ENCODE results near the gene TMEM54.

Gene TMEM54

GRCh38 chr1:32895325-32896215 lies 5.6 kb downstream of the TMEM54 start:
- no peak for DNase-seq (ENCODE audit: low read depth, low spot score)

- DNase-seq (ENCODE audit: low read depth, low spot score): no peak
These were observed 6.5 kb downstream of the TMEM54 start for GRCh38 chr1:32894681-32895080.

- DNase-seq (ENCODE audit: low read depth, low spot score): no peak
These were observed 7.1 kb downstream of the TMEM54 start for GRCh38 chr1:32894019-32894600.

- no peak for DNase-seq (ENCODE audit: low read depth, low spot score)
These were observed 7.8 kb downstream of the TMEM54 start for GRCh38 chr1:32893198-32894018.

GRCh38 chr1:32892368-32893197 lies 8.6 kb downstream of the TMEM54 start:
- DNase-seq (ENCODE audit: low read depth, low spot score): peak; percentile 17

- no peak for DNase-seq (ENCODE audit: low read depth, low spot score)
These were observed 9.6 kb downstream of the TMEM54 start for GRCh38 chr1:32891630-32892029.

DNA sequence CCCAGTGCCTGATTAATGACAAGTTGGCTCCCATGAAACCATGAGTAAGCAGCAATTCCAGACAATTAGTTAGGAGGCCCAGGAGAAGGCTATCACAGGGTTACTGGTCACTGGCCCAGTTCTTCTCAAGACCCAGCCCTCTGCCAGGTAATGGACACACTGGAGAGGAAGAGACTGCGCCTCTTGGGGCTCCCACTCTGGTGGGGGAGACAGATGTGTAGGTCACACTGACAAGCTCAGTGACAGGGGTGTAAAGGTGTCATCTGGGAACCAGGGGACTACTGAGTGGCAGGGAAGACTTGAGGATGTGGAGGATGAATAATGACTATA lies 10.0 kb downstream of the TMEM54 start:
- DNase-seq (ENCODE audit: low read depth, low spot score): no peak

GRCh38 chr1:32890516-32891240 lies 10.5 kb downstream of the TMEM54 start:
- no peak for DNase-seq (ENCODE audit: low read depth, low spot score)

DNA sequence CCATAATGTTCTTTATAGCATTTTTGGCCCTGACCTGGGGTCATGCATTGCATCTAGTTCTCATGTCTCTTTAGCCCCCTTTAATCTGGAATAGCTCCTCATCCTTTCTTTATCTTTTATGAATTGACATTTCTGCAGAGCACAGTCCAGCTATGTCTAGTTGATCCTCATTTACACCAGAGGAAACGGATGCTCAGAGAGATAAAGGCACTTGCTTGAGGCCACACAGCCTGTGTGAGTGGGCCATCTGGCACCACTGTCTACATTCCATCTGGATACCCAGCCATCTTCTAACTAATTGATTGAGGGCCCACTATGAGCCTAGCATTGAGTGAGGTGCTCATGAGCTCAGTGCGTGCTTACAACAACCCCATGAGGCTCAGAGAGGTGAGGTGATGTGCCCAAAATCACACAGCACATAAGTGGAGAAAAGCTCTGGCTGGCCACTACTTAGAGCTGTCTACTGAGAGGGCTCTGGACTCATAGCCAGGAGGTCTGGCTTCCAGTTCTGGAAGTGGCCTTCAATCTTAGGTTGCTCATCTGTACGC lies 11.4 kb downstream of the TMEM54 start:
- DNase-seq (ENCODE audit: low read depth, low spot score): no peak

DNA sequence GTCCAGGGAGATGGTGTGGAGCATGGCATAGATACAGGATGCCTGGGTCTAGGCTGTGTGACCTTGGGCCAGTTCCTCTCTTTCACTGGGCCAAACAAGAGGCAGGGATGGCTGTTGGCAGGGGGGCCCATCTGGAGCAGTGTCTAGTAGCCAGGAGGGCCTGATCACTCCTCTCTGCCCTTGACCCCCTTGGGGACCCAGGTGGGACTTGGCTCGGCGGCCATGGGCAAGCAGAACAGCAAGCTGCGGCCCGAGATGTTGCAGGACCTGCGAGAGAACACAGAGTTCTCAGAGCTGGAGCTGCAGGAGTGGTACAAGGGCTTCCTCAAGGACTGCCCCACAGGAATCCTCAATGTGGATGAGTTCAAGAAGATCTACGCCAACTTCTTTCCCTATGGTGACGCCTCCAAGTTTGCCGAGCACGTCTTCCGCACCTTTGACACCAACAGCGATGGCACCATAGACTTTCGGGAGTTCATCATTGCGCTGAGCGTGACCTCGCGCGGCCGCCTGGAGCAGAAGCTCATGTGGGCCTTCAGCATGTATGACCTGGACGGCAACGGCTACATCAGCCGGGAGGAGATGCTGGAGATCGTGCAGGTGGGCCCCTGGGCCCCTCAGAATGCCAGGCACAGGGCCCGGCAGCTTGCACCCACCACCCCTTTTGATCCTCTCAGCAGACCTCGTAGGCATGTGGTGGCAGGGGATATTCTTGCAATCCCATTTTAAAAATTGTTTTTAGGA lies 12.3 kb downstream of the TMEM54 start:
- no peak for DNase-seq (ENCODE audit: low read depth, low spot score)

- no peak for DNase-seq (ENCODE audit: low read depth, low spot score)
These were observed 13.1 kb downstream of the TMEM54 start for GRCh38 chr1:32888134-32888533.

DNA sequence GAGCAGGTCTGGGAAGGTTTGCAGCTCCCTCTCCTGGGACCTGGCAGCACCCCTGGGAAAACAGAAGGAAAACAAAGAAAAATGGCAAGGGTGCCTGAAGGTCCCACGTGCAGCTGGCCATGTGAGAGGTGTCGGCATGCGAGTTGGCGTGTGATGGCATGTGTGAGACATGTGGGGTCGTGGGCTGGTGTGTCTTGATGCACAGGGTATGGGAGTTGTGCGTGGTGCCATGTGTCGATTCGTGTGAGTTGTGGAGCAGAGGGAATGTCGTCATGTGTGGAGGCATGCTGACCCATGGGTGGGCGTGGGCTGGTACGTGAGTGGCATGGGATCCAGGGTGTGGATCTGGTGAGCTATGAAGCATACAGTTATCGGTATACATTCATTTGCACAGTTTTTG lies 13.6 kb downstream of the TMEM54 start:
- no peak for DNase-seq (ENCODE audit: low read depth, low spot score)

DNA sequence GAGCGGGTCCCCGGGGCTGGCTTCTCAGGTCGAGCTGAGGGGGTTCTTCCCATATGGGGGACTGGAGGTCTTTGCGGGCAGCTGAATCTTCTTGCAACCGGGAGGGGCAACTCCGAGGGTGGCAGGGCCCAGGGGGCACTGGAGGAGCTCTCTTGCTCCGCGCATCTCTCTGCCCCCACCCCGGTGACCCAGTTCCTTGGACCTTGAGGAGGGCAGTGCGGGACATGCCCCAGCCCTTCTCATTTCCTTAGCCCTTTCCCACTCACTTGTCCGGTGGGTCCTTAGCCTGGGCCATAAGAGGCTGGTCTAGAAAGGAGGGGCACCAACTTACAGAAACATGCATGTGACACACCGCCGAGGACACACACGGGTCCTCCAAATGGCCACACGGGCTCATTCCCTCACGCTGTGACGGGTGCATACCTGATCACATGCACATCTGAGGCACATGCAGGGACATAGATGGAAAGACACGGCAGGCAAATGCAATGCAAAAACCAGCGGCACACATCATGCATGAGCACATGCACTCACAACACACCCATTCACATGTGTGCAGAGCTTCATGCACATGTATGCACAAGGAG lies 14.3 kb downstream of the TMEM54 start:
- no peak for DNase-seq (ENCODE audit: low read depth, low spot score)

DNA sequence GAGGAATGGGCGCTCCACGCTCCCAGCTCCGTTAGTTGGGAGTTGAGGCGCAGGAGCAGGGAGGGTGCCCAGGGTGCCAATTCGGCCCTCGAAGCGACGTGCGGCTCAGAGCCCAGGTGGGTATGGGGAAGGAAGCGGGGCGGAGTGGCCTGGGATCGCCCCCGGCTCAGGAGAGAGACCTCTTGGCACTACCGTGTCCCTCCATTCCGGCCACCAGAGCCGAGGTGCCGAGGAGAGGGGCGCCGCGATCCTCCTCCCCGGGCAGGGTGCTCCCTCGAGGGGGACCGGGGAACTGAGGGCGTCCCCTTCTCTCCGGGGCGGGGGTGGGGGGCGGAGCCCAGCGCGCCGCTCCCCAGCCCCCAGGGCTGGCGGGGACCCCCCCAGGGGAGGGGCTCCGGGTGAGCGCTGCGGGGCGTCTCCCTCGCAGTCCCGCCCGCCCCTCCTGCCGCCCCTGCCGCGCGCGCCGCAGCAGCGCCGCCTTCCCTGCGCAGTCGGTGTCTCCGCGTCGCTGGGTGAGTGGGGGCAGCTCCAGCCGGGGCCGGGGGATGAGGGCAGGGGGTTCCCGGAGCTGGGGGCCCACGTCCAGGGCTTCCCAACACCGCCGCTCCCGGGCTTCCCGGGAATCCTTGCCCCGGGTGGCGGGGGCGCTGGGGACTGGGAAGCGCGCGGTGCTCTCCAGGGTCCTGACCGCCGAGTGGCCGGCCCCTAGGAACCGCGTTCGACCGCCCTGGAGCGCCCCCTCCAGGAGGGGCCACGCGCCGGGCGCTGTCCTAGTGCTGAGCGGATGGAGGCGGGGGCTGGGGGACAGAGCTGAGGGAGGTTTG lies 15.0 kb downstream of the TMEM54 start, which contains the start of gene HPCA:
HPCA (plus strand) TSS at position 488 of the 824 bp plus-strand sequence. CDS start 2,408 bp downstream, outside the sequence.
- DNase-seq (ENCODE audit: low read depth, low spot score): no peak

DNA sequence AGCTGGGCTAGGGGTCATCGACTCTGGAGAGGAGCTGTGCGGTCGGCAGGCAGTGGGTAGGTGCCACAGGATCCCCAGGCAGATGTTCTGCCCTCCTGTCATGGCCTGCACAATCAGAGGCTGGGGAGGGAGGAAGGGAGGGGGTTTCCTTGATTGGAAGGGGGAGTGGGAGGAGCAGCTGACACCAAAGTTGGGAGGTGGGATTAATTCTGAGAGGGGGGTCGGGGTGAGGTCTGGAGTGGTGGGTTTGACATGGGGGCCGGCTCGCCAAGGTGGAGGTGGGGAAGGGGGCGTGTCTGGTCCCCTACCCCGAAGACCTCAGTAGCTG lies 15.5 kb downstream of the TMEM54 start:
- DNase-seq (ENCODE audit: low read depth, low spot score): no peak

DNA sequence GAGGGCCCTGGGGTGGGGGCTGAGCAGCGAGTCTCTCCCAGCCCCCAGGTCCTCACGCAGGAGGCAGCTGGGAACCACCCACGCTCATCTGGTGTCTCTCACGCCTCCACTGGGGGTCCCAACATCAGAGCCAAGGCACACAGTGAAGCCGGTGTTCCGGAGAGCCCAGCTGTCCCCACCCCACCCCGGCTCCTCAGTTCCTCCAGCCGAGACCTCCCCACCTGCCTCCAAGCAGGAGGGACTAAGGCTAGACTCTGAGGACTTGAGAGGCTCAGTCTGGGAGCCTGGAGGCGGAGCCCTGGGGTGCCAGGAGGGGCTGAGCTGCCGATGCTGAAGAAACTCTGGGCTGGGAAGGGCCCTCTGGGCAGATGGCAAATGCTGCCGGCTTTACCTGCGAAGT lies 16.5 kb downstream of the TMEM54 start:
- no peak for DNase-seq (ENCODE audit: low read depth, low spot score)

- DNase-seq (ENCODE audit: low read depth, low spot score): no peak
These were observed 17.2 kb downstream of the TMEM54 start for GRCh38 chr1:32884032-32884372.

DNA sequence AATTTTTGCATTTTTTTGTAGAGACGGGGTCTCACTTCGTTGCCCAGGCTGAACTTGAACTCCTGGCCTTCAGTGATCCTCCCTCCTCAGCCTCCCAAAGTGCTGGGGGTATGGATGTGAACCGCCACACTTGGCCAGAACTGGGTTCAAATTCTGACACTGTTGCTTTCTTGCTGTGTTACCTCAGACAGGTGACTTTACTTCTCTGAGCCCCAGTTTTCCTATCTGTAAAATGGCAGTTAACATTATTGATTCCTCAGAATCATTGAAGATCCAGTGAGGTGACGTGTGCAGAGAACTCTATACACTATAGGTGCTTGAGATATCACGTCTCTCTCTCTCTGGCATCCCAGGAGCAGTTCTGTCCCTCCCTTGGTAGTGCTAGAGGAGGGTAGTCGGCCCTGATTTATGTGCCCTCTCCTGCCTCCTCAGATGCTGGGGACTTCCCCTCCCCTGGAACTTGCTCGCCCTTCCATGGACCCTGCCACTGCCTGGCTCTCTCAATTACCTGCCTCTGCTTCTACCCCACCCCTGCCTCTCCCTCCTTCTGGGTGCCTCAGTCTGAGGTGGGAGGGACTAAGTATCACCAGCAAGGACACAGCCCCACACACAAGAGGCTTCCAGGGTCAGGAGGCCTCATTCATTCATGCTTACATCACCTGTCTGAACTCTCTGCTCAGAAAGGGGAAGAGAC lies 17.7 kb downstream of the TMEM54 start:
- DNase-seq (ENCODE audit: low read depth, low spot score): no peak

Measured in activated naive CD8-positive, alpha-beta T cell treated with anti-CD3 and anti-CD28 coated beads, Interleukin-2, amount 50 U/mL, for 16 hours (primary cell).